ENCODE data around the gene TMIGD1. TPM values are rescaled to one million over a fixed set of nuclear protein-coding genes. Genes with fewer than 3 reads are reported as not detected.

Gene TMIGD1
- total RNA-seq, 4 donors from 2014 or later: not detected

GRCh38 chr17:30368912-30369720 lies 35.3 kb upstream of the TMIGD1 start:
- Histone ChIP-seq H3K9me3 (no peaks in the 10 kb centered on the region), H3K27me3 (no peaks in the 10 kb centered on the region), H3K27ac (no peak overlapping the region), H3K4me1 (no peaks in the 10 kb centered on the region), H3K36me3 (no peaks in the 10 kb centered on the region), H3K4me3 (no peak overlapping the region)
- intact Hi-C loops (cut with DNase I; ENCODE audit: low total_unique reads): no loop called here
- TF ChIP-seq CTCF (IDR thresholded peaks at IDR 0.05) (no peak), POLR2A (IDR thresholded peaks at IDR 0.05) (no peak)
- DNase-seq: no peak

- H3K27ac ChIP-seq: no peak overlapping the region
- H3K4me1 ChIP-seq: no peaks in the 10 kb centered on the region
- no peaks in the 10 kb centered on the region for H3K36me3 ChIP-seq
- intact Hi-C loops (cut with DNase I; ENCODE audit: low total_unique reads): no loop called here
- no peaks in the 10 kb centered on the region for H3K27me3 ChIP-seq
- DNase-seq: no peak
- TF ChIP-seq CTCF (IDR thresholded peaks at IDR 0.05) (no peak), POLR2A (IDR thresholded peaks at IDR 0.05) (no peak)
- no peak overlapping the region for H3K4me3 ChIP-seq
- no peaks in the 10 kb centered on the region for H3K9me3 ChIP-seq
These were observed 32.7 kb upstream of the TMIGD1 start for GRCh38 chr17:30366536-30366935.

DNA sequence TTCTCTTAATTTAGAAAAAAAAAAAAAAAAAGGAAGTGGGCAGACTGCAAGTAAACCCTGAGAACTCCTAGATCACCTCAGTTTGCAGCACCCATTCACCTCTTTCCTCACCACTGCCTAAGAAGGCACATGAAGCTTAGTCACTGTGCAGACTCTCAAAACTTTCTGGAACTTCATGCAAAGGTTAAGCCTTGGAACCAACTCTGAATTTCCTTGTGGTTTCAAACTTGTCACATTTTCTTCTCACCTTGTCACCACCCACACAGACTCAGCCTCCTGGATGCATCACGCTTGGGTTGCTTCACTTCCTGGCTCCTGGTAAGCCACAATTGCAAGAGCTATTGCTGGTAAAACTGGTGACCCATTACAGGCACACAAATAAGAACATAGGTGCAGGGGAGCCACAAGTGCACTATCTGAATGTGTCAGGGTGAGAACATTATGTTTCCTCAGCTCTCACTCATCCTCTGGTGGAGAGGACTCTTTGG lies 29.9 kb upstream of the TMIGD1 start:
- Histone ChIP-seq H3K4me3 (no peak overlapping the region), H3K36me3 (no peaks in the 10 kb centered on the region), H3K27ac (no peak overlapping the region), H3K27me3 (no peaks in the 10 kb centered on the region), H3K9me3 (no peaks in the 10 kb centered on the region), H3K4me1 (no peaks in the 10 kb centered on the region)
- intact Hi-C loops (cut with DNase I; ENCODE audit: low total_unique reads): no loop called here
- no peak for TF ChIP-seq POLR2A (IDR thresholded peaks at IDR 0.05)
- no peak for TF ChIP-seq CTCF (IDR thresholded peaks at IDR 0.05)
- no peak for DNase-seq

GRCh38 chr17:30361766-30362279 lies 28.0 kb upstream of the TMIGD1 start:
- intact Hi-C loops (cut with DNase I; ENCODE audit: low total_unique reads): no loop called here
- TF ChIP-seq POLR2A (IDR thresholded peaks at IDR 0.05): no peak
- TF ChIP-seq CTCF (IDR thresholded peaks at IDR 0.05): no peak
- no peaks in the 10 kb centered on the region for H3K27me3 ChIP-seq

GRCh38 chr17:30360086-30360808 lies 26.4 kb upstream of the TMIGD1 start:
- Histone ChIP-seq H3K4me3 (no peak overlapping the region), H3K4me1 (no peaks in the 10 kb centered on the region), H3K9me3 (no peaks in the 10 kb centered on the region), H3K27me3 (no peaks in the 10 kb centered on the region), H3K36me3 (no peaks in the 10 kb centered on the region), H3K27ac (no peak overlapping the region)
- no peak for DNase-seq
- no peak for TF ChIP-seq CTCF (IDR thresholded peaks at IDR 0.05)
- TF ChIP-seq POLR2A (IDR thresholded peaks at IDR 0.05): no peak
- intact Hi-C loops (cut with DNase I; ENCODE audit: low total_unique reads): no loop called here

More at GRCh38 chr17:30361766-30362279, 28.0 kb upstream of the TMIGD1 start:
- no peak overlapping the region for H3K27ac ChIP-seq
- no peaks in the 10 kb centered on the region for H3K36me3 ChIP-seq
- no peak overlapping the region for H3K4me3 ChIP-seq
- DNase-seq: no peak
- no peaks in the 10 kb centered on the region for H3K4me1 ChIP-seq
- no peaks in the 10 kb centered on the region for H3K9me3 ChIP-seq
